HL-60 (cell line): ENCODE measurements around the gene GADD45GIP1. TPM values are rescaled to one million over a fixed set of nuclear protein-coding genes. Genes with fewer than 3 reads are reported as not detected.

ENCODE experiments used
- DNase-seq, 2 experiments: peaks; one replicate each; pipeline ENCODE4 v3.0.0-alpha.2; 2010 to 2020; ENCODE audit warnings: low read depth in 1 of 2, low spot score in 1 of 2
- H3K27ac ChIP-seq: fragments of 250-450 bp; sonication (Bioruptor Pico); replicated peaks from 2 replicates; pipeline ENCODE4 v1.5.1; 2020; ENCODE audit warnings: mild to moderate bottlenecking, moderate library complexity
- H3K27me3 ChIP-seq: fragments of 250-450 bp; sonication (Bioruptor Pico); 2 replicates; pipeline ENCODE4 v1.5.1; 2021; ENCODE audit warnings: mild to moderate bottlenecking, moderate library complexity; ENCODE audit not compliant: insufficient read depth, poor library complexity, severe bottlenecking
- H3K4me3 ChIP-seq: replicated peaks from 2 replicates; pipeline ENCODE4 v1.5.1; 2011; ENCODE audit warnings: mild to moderate bottlenecking, control low read depth, low read length; ENCODE audit not compliant: insufficient read depth
- GABPA ChIP-seq: IDR thresholded peaks from 2 replicates; pipeline ENCODE4 v1.6.1; 2012; ENCODE audit warnings: low read depth
- POLR2AphosphoS5 ChIP-seq: IDR thresholded peaks from 2 replicates; pipeline ENCODE4 v1.6.1; 2012; ENCODE audit warnings: low read depth
- SPI1 ChIP-seq: IDR thresholded peaks from 2 replicates; pipeline ENCODE4 v1.6.1; 2012; ENCODE audit warnings: low read depth, mild to moderate bottlenecking, borderline replicate concordance
- microRNA-seq: library from miRNA; unstranded; fragments of <30 nt; microRNA quantifications from one replicate; pipeline ENCODE4, GENCODE V29; 2018
- TF ChIP-seq, protein P1 (sequence below): IDR thresholded peaks from one replicate; pipeline ENCODE4 v1.5.1; 2011; ENCODE audit warnings: low read length, control low read depth, inconsistent platforms; ENCODE audit not compliant: insufficient read depth
- TF ChIP-seq, protein P2 (sequence below): IDR thresholded peaks from 2 replicates; pipeline ENCODE4 v1.6.1; 2012; ENCODE audit warnings: low read depth; ENCODE audit not compliant: insufficient replicate concordance

Gene GADD45GIP1

DNA sequence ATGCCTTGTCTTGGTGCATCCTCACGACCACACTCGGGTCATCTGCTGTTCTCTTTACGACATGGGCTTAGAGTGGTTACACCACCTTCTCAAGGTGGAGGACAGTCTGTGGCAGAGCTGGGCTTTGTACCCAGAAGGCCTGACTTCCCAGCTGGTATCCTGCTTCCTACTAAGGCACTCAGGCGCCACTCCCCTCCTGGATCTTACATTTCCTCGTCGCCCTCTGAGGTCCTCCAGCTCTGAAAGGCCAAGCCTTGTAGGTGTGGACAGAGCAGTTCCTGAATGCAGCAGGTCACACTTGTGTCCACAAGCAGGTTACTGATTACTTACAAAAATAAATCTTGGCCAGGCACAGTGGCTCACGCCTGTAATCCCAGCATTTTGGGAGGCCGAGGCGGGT lies 49.9 kb downstream of the GADD45GIP1 start:
- Histone ChIP-seq H3K27me3 (no peaks in the 10 kb centered on the region), H3K27ac (no peak overlapping the region), H3K4me3 (no peak overlapping the region)
- DNase-seq = no peak
- no peak for TF ChIP-seq SPI1
- no peak for TF ChIP-seq POLR2AphosphoS5
- TF ChIP-seq, protein P1, sequence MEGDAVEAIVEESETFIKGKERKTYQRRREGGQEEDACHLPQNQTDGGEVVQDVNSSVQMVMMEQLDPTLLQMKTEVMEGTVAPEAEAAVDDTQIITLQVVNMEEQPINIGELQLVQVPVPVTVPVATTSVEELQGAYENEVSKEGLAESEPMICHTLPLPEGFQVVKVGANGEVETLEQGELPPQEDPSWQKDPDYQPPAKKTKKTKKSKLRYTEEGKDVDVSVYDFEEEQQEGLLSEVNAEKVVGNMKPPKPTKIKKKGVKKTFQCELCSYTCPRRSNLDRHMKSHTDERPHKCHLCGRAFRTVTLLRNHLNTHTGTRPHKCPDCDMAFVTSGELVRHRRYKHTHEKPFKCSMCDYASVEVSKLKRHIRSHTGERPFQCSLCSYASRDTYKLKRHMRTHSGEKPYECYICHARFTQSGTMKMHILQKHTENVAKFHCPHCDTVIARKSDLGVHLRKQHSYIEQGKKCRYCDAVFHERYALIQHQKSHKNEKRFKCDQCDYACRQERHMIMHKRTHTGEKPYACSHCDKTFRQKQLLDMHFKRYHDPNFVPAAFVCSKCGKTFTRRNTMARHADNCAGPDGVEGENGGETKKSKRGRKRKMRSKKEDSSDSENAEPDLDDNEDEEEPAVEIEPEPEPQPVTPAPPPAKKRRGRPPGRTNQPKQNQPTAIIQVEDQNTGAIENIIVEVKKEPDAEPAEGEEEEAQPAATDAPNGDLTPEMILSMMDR = no peak
- TF ChIP-seq, protein P2, sequence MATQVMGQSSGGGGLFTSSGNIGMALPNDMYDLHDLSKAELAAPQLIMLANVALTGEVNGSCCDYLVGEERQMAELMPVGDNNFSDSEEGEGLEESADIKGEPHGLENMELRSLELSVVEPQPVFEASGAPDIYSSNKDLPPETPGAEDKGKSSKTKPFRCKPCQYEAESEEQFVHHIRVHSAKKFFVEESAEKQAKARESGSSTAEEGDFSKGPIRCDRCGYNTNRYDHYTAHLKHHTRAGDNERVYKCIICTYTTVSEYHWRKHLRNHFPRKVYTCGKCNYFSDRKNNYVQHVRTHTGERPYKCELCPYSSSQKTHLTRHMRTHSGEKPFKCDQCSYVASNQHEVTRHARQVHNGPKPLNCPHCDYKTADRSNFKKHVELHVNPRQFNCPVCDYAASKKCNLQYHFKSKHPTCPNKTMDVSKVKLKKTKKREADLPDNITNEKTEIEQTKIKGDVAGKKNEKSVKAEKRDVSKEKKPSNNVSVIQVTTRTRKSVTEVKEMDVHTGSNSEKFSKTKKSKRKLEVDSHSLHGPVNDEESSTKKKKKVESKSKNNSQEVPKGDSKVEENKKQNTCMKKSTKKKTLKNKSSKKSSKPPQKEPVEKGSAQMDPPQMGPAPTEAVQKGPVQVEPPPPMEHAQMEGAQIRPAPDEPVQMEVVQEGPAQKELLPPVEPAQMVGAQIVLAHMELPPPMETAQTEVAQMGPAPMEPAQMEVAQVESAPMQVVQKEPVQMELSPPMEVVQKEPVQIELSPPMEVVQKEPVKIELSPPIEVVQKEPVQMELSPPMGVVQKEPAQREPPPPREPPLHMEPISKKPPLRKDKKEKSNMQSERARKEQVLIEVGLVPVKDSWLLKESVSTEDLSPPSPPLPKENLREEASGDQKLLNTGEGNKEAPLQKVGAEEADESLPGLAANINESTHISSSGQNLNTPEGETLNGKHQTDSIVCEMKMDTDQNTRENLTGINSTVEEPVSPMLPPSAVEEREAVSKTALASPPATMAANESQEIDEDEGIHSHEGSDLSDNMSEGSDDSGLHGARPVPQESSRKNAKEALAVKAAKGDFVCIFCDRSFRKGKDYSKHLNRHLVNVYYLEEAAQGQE = no peak
- TF ChIP-seq GABPA = no peak

Small RNAs within 50 kb of the gene (microRNA-seq; reads per million reads assigned to microRNA genes)
- gene MIR5695 (not detected), gene MIR6515 (3.0 reads per million, percentile 3 among the genes with 10 or more reads in this experiment)
